HTR-8/SVneo (cell line): ENCODE results near the gene RARB.

Source experiments
- DNase-seq: peaks from one replicate; pipeline ENCODE4 v3.0.0; 2011; ENCODE audit warnings: low spot score, mixed read lengths; ENCODE audit not compliant: insufficient read length
- FAIRE-seq: peaks from 2 replicates; lab custom pipeline; 2011; peaks lifted over from hg19 to GRCh38; lab: Jason Lieb, UNC

RARB gene

DNA sequence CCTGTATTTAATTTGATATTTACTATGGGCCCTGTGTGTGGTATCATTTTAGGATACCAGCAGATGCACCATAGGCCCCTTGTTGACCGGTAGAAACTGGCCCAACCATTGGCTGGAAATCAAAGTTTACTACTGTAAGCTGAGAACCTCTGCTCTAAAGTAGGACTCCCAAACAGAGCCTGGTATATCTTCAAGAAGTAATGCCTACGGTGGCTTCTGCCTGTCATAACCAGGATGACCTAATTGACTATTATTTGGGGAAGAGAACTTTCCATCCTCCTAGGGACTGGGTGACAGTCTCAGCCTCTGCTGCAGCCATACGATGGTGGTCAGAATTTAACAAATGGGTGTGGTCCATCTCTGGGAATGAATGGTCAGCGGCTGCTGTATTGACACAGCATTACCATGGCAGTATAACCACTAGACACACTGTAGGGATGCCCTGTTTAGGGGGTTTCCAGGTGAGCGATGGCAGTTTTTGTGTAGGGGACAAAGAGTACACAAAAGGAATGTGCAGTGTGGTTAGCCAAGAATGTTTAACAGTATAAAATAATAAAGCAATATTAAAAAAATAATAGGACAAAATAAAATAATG, 37.3 kb downstream of the RARB start:
- FAIRE-seq, result no peak

DNA sequence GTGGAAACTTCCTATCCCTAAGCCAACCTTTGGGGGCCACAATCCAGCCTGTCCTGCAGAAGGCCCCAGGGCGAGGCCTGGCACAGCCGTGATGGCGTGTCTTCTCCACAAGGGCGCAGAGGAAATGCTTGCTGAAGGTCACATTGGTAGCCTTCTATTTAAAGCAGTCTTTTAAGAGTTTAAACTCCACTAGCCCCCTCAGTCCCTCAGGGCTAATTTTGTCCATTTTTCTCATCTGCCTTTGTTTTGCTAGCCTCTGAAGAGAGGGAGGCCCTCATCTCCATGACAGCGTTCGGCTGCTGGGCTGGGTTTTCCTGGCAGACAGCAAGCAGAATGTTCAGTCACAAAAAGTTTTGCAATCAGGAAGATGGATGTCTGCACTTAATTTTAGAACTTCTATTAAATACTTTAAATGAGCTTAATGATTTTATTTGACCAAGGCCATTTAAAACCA, 40.8 kb downstream of the RARB start:
- DNase-seq (no peak), FAIRE-seq (no peak)

More for the DNA sequence above, 37.3 kb downstream of the RARB start:
- no peak for DNase-seq

DNA sequence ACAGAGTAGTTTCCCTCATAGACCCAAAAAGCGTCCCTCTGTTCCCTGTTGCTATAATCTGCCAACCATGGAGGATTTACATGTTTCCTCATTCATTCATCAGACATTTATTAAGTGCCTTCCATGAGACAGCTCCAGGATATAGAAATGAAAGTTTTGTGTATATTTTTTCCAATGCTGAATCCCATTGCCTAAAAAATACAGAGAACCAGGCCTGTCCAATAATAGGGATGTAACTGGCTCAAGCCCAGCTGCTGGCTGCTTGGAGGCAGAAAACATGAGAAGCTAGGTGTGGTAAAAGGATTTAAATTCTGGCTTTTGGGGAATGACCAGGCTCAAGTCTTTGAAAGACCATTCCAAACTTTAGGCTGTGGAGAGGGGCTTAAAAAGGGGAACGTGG, 41.5 kb downstream of the RARB start:
- no peak for FAIRE-seq

DNA sequence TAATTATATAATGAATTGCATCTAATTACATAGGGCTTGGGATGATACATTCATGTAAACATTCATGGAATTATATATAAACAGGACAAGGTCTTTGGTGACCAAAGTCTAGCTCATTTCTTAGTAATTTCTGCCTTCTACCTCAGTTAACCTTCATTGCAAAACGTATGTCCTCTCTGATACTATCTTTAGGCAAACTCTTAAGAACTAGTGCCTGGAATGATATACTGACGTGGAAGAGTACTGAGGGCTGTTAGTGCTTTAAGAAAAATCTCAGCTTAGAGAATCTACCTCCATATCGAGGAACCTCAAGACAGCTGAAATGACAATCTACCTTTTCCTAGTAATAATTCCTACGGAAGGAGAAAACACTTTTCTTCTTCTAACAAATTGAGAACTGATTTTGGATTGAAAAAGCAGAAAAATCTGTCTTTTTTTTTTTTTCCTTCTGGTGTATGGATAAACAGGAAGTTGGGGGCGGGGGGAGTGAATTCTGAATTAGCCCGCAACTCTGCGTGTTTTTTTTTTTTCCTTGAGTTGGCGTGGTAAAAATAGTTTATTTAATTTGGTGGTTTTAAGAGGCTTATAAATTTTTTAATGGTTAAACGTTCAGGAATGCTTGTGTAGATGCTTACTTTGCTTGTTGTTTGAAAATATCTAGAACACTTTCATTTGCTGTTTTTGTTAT, 43.2 kb downstream of the RARB start:
- FAIRE-seq (no peak), DNase-seq (no peak)

More for the DNA sequence above, 41.5 kb downstream of the RARB start:
- no peak for DNase-seq

DNA sequence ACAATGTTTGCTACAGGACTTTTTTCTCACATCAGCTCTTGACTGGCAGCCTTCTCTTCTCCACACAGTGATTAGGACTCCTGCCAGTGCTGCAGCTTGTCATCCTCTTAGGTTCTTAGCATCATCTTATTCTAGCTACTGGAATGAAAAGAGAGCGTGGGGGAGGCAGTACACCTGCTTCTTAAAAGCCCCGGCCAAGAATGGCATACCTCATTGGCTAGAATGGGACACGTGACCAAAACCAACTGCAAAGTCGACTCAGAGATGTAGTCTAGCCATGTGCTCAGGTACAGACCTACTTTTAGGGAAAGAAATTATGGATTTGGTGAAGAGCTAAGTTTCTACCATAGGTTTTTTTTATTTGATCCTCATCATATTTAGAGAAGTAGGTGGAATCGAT, 44.1 kb downstream of the RARB start:
- DNase-seq, result no peak
- no peak for FAIRE-seq

DNA sequence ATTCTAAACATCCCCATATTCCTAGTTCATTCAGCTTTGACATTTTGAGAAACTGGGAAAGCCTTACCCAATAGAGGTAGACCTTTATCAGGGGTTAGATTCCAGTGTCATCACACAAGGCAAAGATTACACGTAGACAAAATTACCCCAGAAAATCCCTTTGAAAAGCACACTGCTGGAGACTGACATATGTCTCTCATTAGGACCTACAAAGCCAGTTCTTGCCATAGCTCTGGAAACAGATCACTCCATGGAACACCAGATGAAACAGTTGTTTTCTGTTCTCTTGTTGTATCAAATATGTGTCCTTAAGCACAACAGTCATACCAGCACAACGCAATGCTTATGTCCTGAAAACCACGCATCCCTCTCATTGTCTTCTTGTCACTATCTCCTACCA, 44.7 kb downstream of the RARB start:
- DNase-seq, result no peak
- FAIRE-seq, result no peak

DNA sequence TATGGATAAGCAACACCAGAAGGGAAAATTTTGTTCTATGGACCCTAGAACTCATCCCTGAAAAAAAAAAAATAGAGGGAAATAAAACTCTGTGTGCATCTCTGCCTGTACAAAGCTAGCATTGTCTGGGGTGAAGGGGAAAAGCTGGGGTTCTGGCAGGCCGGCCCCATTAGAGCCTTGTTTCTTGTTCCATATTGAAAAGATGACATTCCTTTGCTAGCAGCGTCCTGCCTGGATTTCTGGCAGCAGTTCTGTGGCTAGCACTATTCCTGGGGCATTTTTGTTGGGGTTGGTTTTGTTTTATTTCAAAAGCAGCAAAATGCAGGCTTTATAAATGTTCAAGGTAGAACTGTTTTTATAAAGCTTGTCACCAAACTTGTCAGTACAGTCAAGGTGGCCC, 45.2 kb downstream of the RARB start:
- FAIRE-seq (no peak), DNase-seq (no peak)

DNA sequence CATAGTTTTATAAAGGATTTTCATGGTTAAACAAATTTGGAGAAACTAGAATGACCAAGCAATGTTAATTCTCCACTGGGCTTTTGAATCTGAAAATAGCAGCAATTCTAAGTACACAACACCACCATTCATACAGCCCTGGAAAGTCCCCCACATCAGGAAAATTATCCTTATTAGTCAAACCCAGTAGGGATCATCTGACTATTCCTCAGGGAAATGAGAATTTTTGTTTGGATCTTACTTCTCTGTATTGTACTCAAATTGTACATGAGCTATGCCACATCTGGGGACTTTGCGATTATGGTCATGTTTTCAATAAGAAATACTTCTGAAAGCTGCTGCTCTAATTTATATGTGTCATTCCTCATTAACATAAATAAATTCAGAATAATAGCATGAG, 46.0 kb downstream of the RARB start:
- FAIRE-seq, result no peak
- no peak for DNase-seq

DNA sequence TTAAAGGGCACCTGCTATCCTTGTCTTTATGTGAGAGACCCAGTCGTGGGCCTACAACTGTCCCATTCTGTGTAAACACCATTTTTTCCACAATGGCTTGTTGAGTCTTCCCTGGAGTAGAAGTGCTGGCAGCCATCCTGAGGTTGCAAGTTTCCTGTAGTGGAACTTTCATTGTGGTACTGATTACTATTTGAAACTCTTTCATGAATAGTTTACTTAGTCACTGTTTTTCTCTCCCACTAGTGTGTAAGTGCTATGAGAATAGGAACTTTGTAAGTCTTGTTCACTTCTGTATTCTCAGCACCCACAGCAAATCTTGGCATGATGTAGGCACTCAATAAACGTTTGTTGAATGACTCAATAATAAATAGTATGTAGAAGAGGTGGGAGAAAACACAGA, 48.6 kb downstream of the RARB start:
- DNase-seq, result no peak
- no peak for FAIRE-seq

DNA sequence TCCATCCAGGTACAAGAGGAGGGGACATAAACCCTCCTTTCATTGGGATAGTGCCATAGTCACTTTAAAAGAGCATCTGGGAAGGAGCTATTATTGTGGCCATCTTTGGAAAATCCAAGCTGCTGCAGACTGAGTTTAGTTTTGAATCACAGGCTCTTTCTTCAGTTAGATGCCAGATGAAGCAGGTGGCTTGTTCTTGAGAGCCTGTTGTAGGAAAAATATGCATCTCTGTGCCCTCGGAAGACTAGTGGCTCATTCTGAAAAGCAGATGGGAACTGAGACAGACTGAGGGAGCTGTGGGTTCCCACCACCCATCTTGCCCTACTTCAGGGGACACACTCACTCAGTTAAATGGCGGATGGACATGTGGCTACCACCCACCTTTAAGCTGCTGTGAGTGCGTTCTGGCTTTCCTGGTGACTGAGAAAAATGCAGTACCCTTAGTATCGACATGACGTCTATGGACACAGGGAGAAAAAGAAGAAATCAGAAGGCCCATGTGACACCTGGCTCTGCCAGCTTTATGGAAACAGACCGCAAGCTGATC, 50.2 kb downstream of the RARB start:
- FAIRE-seq (no peak), DNase-seq (no peak)

DNA sequence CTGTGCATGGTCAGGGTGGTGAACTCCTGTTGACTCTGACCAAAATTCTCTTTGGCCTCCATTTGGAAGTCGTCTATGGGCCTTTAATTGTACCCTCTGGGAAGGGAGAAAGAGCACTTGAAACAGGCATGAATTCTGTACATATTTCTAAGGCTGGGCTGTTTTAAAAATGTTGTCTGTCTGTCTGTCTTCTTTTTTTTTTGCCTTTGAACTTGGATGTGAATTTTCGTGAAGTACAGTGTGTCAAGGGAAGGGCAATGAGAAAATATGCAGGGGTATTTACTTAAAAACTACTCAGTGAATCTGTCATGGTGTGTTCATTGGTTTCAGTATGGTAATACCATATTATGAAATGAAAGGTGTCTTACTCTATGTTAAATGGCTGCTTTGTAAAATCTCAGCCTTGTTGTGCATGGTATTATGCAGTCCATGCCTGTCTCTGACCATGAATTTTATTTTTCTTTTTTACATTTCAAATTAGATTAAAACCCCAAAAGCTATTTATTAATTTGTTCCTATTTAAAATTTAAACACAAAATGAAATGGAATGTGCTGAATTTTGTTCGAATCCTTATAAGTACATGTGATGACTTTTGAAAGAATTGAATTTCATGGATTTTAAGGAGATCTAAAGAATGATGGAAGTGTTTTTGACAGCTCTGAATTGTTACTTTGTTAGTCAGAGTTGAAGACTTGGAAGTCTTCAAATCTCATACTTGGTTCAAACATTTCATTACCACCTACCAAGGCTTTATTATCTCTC, 51.1 kb downstream of the RARB start:
- no peak for DNase-seq
- FAIRE-seq, result no peak

DNA sequence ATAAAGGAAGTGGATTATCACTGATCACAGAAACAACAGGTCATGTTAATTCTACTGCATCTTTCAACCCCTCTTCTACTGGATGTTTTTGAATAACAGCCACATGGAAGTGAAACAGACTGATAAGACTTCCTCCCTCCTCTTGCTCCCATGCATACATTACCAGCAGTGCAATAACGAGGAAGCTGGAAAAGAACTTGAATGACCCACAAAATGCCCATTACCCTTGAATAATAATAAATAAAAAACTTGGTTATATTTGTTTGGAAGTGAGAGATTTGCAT, 51.6 kb downstream of the RARB start:
- DNase-seq, result no peak
- FAIRE-seq, result no peak

DNA sequence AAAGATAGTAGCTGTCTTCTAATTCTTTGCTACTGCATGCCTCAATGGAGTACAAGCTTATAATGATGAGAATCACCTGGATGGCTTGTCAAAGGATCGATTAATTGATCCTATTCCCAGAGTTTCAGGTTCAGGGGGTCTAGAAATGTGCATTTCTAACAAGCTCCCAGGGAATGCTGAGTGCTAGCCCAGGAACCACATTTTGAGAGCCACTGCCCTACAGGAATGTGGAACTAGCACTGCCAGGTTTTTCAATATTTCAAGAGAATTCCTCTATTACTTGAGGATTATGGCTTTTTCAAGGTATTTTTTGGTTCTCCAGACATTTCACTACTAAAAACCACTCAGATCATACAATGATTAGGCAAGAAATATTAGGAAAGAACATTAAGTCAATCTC, 52.7 kb downstream of the RARB start:
- no peak for DNase-seq
- no peak for FAIRE-seq

DNA sequence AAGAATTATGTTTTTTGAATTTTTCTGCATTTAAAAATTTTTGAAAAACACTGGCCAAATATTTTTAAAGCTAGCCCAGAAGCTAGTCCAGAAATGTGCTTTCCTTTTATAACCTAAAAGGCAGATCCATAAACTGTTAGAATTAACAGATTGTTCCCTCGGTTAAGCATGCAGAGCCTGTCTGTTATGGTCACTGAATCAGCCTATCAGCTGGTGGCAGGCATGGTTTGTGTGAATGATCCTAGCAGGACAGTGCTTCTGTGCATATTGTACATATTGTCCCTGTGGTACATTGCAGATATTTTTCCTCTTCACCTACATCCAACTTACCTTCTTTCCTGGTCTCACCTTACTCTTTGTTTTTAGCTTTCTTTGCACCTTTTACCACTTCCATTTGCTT, 53.3 kb downstream of the RARB start:
- DNase-seq (no peak), FAIRE-seq (no peak)

DNA sequence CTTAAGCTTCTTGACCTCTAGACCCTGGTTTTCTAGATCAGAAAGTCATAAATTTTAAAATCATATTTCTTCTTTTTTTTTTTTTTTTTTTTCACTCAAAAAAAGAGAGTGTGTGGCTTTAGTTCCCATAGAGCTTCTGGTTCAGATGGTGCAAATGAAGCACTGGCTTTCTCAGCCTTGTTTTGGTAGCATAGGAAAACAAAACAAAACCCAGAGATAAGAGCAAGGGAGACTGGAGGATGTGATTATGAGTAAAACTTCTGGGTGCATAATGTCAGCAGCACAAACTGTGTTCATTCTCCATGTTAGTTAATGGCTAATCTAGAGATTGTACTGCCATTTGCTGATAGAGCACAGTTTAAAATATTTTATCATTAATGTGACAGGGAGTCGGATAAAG, 55.4 kb downstream of the RARB start:
- FAIRE-seq (no peak), DNase-seq (no peak)

DNA sequence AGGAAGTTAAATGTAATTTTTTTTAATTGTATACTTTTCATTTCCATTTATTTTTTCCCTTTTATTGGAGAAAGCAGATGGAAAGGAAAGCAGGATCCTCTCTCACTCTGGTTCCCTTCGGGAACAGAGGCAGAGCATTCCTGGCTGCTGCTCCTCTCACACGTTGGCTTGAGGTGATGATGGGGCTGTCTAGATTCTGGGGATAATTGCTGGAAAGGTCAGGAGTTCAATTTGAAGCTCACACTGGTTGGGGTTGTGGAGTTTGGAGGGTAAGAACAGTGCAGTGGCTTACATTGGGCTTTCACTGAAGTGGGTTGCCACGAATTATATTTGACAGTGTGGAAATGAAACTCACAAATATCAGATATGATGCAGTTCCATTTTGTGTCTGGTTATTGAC, 57.6 kb downstream of the RARB start:
- no peak for DNase-seq
- no peak for FAIRE-seq

DNA sequence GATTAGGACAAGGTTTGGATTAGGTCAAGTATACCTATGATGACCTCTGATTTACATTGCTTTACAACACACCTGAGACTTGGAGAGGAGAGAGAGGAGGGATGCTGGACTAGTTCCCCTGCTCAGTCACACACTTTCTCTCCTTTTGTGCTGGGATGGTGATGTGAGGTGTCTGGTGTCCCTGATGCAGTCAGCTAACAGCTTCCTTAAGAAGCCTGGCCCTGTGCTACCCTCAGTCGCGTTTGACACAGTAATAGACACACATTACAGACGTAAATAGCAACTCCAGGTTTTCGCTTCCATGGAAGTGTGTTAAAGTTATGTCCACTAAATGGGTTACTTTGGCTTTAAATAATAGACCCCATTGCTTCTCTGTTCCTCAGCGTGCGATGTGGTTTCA, 58.9 kb downstream of the RARB start:
- FAIRE-seq, result no peak

DNA sequence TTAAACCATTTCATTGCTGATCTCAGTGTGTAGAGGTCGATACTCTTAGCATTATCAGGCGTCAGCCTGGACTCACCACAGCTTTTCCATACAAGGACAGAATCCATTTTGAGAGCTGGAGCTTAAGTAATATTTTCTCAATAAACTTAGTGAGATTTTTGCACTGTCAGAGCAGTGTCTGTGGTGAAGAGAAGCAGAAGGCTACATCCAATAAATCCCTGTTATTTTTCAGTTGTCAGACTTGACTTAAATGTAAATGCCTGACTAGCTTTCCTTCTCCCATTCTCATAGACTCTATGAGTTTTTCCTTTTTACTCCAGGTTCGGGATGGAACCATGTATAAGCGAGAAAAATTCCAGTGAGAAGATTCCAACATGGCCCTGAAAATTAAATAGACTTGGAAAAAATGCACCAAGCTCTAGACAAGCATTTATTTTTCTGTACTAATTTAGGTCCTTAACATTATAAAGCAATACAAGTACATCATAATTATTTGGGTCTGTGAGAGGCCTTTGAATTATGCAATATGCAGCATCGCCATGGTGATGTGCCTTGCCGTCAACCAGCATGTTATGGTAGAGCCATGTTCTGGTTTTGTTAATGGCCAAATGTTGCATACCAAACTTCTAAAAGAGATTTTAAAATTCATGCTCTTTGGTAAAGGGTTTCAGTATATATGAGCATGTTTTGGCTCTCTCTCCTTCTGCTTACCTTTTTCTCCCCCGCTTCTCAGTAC, 62.0 kb downstream of the RARB start:
- FAIRE-seq, result no peak
- no peak for DNase-seq

More for the DNA sequence above, 58.9 kb downstream of the RARB start:
- DNase-seq, result no peak

DNA sequence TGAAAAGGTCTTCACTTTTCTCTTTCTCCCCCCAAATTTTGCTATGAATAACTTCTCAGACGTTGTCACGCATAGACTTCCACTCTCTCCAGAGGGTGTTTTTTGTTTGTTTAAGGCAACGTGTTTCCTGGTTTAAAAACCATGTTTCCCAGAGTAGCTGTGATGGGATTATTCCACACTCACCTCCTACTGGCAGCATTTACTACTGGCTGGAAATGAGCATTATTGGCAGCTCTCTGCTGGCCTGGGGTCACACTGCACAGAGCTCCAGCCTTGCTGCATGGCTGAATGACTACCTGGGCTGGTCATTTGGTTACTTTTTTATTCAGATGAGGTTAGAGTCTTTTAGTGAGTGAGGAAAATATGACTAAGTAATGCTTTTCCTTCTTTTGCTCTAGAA, 65.2 kb downstream of the RARB start:
- DNase-seq (no peak), FAIRE-seq (no peak)

DNA sequence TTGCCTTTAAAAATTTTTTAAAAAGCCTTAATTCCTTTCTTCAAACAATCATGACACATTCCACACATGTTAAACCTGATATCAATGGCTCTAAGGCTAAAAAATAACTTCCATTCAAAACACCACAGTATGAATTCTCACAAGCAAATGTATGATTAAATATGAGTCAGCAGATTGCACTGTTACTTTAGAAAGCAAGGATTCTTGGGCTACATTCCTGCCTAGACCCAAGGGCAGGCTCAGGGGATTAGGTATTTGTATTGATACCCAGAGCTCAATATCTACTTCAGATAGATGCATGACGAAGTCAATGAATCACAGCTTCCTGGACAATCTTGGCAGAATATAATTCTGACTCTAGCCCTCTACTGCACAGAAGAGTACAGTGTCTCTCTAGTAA, 65.7 kb downstream of the RARB start:
- no peak for FAIRE-seq
- DNase-seq, result peak; percentile 2

DNA sequence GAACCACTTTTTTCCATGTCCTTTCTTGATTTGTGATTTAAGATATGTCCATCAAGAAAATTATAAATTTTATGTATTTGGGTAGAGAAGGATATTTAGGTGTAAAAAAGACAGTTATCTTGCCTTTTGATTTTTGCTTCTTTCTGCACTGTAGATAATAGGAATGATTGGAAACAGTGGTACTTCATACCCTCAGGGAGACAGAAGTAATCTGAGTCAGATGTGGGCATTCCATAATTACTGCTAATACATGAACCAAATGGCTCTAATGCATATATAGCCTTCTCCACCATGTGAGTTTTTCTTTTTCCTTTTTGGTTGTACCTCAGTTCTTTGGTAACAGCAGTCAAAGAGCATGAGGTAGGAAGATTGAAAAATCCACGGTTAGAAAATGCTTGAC, 67.2 kb downstream of the RARB start:
- no peak for FAIRE-seq
- no peak for DNase-seq
